Adrenal gland (tissue), 12 donors: Measurements from ENCODE around the gene VSIG4. TPM values are rescaled to one million over a fixed set of nuclear protein-coding genes. Genes with fewer than 3 reads are reported as not detected.

Experiments
- DNase-seq, 7 donors: peaks; one replicate each; pipeline ENCODE4 v3.0.0-alpha.2; 2019 to 2020
- H3K27ac ChIP-seq, 5 donors: fragments of 200-600 bp; sonication (generic) in 4 of 5; 1 replicate in 3 of 5; 2 replicates in 2 of 5; pipeline versions ENCODE4 v1.5.1 to v1.8.0; 2016 to 2020; ENCODE audit warnings: mild to moderate bottlenecking in 1 of 5
- H3K27me3 ChIP-seq: fragments of 200-600 bp; 2 replicates; pipeline ENCODE4 v1.8.0; 2021
- H3K36me3 ChIP-seq, 2 donors: fragments of 200-600 bp; replicated peaks in 1 of 2; 1 replicate in 1 of 2; 2 replicates in 1 of 2; pipeline versions ENCODE4 v1.5.1 to v1.8.0; 2018 to 2022
- H3K4me1 ChIP-seq, 2 donors: fragments of 200-600 bp; replicated peaks in 1 of 2; 1 replicate in 1 of 2; 2 replicates in 1 of 2; pipeline versions ENCODE4 v1.5.1 to v1.8.0; 2018 to 2021
- H3K4me3 ChIP-seq, 4 donors: fragments of 200-600 bp; sonication (generic) in 3 of 4; one replicate each; pipeline ENCODE4 v1.5.1; 2016 to 2018
- H3K9me3 ChIP-seq, 3 donors: fragments of 200-600 bp; sonication (generic) in 1 of 3; replicated peaks in 1 of 3; 1 replicate in 2 of 3; 2 replicates in 1 of 3; pipeline versions ENCODE4 v1.5.1 to v1.8.0; 2016 to 2021
- POLR2A ChIP-seq, 2 donors: fragments of 450-650 bp; IDR thresholded peaks; one replicate each; pipeline ENCODE4 v1.6.1; 2017; ENCODE audit warnings: antibody characterized with exemption in 2 of 2, mild to moderate bottlenecking in 2 of 2, moderate library complexity in 1 of 2
- WGBS, 4 donors: extraction: QIAGEN DNeasy Blood & Tissue Kit in 2 of 4; methylation state at CpG; one replicate each; pipeline versions ENCODE4 v1.1.5 to v1.1.7; 2013 to 2017; 5-methylcytosine and 5-hydroxymethylcytosine counted together
- intact Hi-C, 2 donors: fragments of 100-400 bp; cut with DNase I; formaldehyde crosslinking; loops; one replicate each; pipeline versions ENCODE4 v1.14.1 to v1.15.0; 2022 to 2023
- polyA plus RNA-seq, 3 donors: library from polyadenylated mRNA; stranded (reverse); fragments of 200-250 nt in 2 of 3; fragments of 350-450 nt in 1 of 3; fragmentation: Illumina TruSeq in 1 of 3; extraction: RNeasy Lipid Tissue Mini Kit (QIAGEN cat#74804) in 1 of 3; gene quantifications; one replicate each; pipeline ENCODE4 v1.2.3, GENCODE V29; 2013 to 2014
- total RNA-seq, 9 donors: library from RNA; depleted of rRNA in 4 of 9; stranded (reverse); fragments of >200 nt in 4 of 9; fragments of 120-200 nt in 1 of 9; fragmentation: NEBNext Ultra II Directional in 1 of 9; extraction: Animal tissue kit (Norgen Biotek cat#: 25700) in 1 of 9; gene quantifications; one replicate each; pipeline versions ENCODE4 v1.1.0 to v1.2.4, GENCODE V29; 2013 to 2023
- TF ChIP-seq, protein P1 (sequence below), 6 experiments: fragments of 450-650 bp in 4 of 6; fragments of 200-600 bp in 2 of 6; sonication (generic) in 1 of 6; IDR thresholded peaks; 1 replicate in 5 of 6; 2 replicates in 1 of 6; pipeline versions ENCODE4 v1.5.1 to v1.8.0; 2016 to 2021; ENCODE audit warnings: antibody characterized with exemption in 6 of 6, mild to moderate bottlenecking in 2 of 6, moderate library complexity in 1 of 6
- donor health status: healthy with polysubstance abuse.
- donor health status: Bipolar disorder and iron deficiency.
- donor health status: DM: yes; HTN: yes; CAD: no.
- donor health status: DM: no; HTN: no; CAD: no.
- donor health status: DM: no; HTN: no; CAD: no.
- donor health status: DM: yes; HTN: yes; CAD: no.

VSIG4 gene
- total and polyA plus RNA-seq, 12 donors, result 9.9 to 609 (median 163) TPM

DNA sequence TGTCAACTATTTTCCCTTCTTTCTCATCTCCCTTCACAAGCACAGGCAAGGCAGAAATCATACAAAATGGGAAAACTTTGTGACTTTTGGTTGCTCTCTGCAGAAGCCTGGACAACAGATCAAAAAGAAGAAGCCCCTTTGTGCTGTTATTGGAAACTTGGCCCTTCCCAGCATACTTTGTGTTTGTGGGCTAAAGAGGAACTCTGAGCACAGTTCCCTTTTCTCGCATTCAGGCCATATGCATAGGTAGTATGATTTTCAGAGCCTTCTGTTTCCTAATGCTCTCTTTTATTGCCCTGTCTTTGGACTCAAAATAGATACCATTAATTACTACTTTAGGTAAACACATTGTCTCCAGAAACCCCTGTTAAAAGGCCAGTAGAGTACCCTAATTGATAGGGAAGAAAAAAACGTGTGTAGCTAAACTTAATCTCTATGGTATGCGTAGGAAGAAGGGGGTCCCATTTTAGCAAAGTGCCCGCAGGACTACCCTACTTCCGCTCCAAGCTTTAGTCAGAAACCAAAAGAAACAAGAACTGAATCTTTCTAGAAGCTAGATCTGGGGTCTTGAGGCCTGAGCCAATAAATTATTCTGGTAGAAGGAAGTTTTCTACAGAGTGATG is 26.6 kb downstream of the VSIG4 start:
- WGBS, 4 donors, result 60 to 73% (median 68%) methylated on average over 5 of the region's 5 CpGs
- no peaks in the 10 kb centered on the region for H3K9me3 ChIP-seq
- TF ChIP-seq, protein P1, sequence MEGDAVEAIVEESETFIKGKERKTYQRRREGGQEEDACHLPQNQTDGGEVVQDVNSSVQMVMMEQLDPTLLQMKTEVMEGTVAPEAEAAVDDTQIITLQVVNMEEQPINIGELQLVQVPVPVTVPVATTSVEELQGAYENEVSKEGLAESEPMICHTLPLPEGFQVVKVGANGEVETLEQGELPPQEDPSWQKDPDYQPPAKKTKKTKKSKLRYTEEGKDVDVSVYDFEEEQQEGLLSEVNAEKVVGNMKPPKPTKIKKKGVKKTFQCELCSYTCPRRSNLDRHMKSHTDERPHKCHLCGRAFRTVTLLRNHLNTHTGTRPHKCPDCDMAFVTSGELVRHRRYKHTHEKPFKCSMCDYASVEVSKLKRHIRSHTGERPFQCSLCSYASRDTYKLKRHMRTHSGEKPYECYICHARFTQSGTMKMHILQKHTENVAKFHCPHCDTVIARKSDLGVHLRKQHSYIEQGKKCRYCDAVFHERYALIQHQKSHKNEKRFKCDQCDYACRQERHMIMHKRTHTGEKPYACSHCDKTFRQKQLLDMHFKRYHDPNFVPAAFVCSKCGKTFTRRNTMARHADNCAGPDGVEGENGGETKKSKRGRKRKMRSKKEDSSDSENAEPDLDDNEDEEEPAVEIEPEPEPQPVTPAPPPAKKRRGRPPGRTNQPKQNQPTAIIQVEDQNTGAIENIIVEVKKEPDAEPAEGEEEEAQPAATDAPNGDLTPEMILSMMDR (IDR thresholded peaks at IDR 0.05), result no peak
- TF ChIP-seq POLR2A (IDR thresholded peaks at IDR 0.05), result no peak
- H3K36me3 ChIP-seq, result no peaks in the 10 kb centered on the region
- H3K4me3 ChIP-seq, result no peak overlapping the region
- intact Hi-C loops, result no loop called here
- peak overlapping the region in 1 of 5 donors; percentile 47 for H3K27ac ChIP-seq
- peaks cover 0 to 3% of the 10 kb centered on the region in 2 donors for H3K4me1 ChIP-seq
- peaks cover 16% of the 10 kb centered on the region for H3K27me3 ChIP-seq
- no peak for DNase-seq

DNA sequence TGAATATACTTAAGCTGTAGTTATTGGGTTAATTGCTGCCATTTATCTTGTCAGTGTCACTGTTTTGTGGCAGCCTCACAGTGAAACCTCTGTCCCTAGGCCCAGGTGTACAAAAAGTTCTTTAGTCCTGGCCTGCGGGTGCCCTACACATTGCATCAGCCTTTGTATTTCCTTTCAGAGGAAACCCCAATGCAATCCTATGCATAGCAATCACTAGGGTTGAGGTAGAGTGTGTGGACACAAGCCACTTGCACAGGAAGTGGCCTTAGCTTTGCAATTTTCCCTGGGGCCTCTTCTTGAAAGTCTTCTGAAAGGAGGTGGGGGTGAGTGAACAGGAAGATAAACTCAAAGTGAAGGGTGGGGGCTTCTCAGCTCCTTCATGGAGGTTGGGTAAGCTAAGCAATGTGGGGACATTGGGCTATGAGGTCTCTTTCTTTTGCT is 27.8 kb downstream of the VSIG4 start:
- WGBS, 4 donors, result 47 to 83% (median 63%) methylated on average over 1 of the region's 1 CpG
- H3K9me3 ChIP-seq, result no peaks in the 10 kb centered on the region
- no peak overlapping the region for H3K27ac ChIP-seq
- H3K4me3 ChIP-seq, result no peak overlapping the region
- peaks cover 0 to 3% of the 10 kb centered on the region in 2 donors for H3K4me1 ChIP-seq
- peak in 1 of 7 donors; percentile 17 for DNase-seq
- TF ChIP-seq POLR2A (IDR thresholded peaks at IDR 0.05), result no peak
- TF ChIP-seq, protein P1 (IDR thresholded peaks at IDR 0.05), result no peak
- intact Hi-C loops, result no loop called here
- H3K27me3 ChIP-seq, result peaks cover 16% of the 10 kb centered on the region
- H3K36me3 ChIP-seq, result no peaks in the 10 kb centered on the region

DNA sequence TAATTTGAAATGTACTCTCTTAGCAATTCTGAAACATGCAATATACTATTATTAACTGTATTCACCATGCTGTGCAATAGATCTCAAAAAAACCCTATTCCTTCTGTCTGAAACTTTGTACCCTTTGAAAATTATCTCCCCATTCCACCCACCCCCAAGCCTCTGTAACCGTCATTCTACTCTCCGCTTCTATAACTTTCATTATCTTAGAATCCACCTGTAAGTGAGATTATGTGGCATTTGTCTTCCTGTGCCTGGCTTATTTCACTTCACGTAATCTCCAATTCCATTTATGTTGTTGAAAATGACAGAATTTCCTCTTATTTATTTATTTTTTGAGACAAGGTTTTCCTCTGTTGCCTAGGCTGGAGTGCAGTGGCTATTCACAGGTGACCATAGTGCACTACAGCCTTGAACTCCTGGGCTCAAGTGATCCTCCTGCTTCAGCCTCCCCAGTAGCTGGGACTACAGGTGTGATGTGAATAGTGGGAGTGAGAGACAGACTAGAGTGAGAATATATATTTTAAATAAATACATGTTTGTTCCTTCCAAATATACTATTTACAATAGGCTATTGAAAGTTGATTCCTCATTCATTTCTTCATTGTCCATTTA is 30.5 kb downstream of the VSIG4 start:
- no peaks in the 10 kb centered on the region for H3K9me3 ChIP-seq
- peaks cover 0 to 3% of the 10 kb centered on the region in 2 donors for H3K4me1 ChIP-seq
- 82 to 94% (median 86%) methylated on average over 3 of the region's 3 CpGs for WGBS, 4 donors
- TF ChIP-seq, protein P1 (IDR thresholded peaks at IDR 0.05), result no peak
- TF ChIP-seq POLR2A (IDR thresholded peaks at IDR 0.05), result no peak
- peaks cover 13% of the 10 kb centered on the region for H3K27me3 ChIP-seq
- intact Hi-C loops, result no loop called here
- H3K27ac ChIP-seq, result no peak overlapping the region
- no peak overlapping the region for H3K4me3 ChIP-seq
- DNase-seq, result no peak
- H3K36me3 ChIP-seq, result no peaks in the 10 kb centered on the region

DNA sequence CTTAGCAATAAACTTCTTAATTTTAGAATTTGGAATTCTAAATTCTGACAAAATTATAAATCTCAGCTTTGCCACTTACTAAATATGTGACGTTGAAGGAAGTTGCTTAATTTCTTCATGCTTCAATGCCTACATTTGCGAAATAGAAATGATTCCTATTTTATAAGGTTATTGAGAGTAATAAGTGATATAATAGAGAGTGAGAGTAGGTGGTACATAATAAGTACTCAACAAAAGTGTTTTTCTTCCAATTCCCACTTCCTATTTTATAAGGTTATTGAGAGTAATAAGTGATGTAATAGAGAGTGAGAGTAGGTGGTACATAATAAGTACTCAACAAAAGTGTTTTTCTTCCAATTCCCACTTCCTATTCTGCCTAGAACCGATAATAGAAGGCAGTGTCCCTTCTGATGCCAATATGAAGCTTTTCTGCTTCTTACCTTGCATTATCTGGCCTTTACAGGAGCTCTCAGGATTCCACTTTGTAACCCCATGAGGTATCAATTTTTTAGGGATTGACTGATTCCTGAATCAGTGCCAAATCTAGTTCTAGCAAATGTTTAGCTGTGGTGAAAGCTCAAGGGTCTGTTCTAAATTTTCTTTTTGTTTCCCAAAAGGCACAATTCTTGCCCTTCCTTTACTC is 31.4 kb downstream of the VSIG4 start:
- no peaks in the 10 kb centered on the region for H3K36me3 ChIP-seq
- DNase-seq, result no peak
- intact Hi-C loops, result no loop called here
- no peak overlapping the region for H3K4me3 ChIP-seq
- no peak overlapping the region for H3K27ac ChIP-seq
- peaks cover 0 to 3% of the 10 kb centered on the region in 2 donors for H3K4me1 ChIP-seq
- H3K27me3 ChIP-seq, result peaks cover 13% of the 10 kb centered on the region
- 33 to 74% (median 58%) methylated on average over 3 of the region's 3 CpGs for whole genome bisulfite sequencing, 4 donors
- no peaks in the 10 kb centered on the region for H3K9me3 ChIP-seq
- TF ChIP-seq, protein P1 (IDR thresholded peaks at IDR 0.05), result no peak
- TF ChIP-seq POLR2A (IDR thresholded peaks at IDR 0.05), result no peak
